ENCODE measurements around the gene SLC39A12. TPM values are rescaled to one million over a fixed set of nuclear protein-coding genes. Genes with fewer than 3 reads are reported as not detected.

SLC39A12 gene
- polyA plus RNA-seq, 2 of the 4 experiments (the other 2 are of a cell fraction): not detected

DNA sequence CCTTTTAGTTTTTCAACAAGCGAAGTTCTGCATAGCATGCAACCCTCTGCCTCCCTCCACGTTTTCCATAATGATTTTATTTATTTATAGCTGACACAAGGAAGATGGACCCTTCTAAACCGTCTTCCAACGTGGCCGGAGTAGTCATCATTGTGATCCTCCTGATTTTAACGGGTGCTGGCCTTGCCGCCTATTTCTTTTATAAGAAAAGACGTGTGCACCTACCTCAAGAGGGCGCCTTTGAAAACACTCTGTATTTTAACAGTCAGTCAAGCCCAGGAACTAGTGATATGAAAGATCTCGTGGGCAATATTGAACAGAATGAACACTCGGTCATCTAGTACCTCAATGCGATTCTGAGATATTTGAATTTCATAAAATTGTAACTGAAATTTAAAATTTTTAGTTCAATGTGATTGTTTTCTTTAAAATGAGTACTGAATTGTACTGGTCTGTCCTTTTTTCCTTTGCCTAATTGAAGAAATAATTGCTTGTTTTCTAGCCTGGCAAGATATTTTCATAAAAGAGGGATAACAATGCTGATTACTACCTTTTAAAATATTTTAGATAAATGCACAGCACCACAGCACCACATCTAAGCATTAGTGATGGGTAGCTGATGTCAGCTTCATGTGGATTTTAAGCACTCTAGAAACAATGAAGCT is 41.5 kb upstream of the SLC39A12 start:
- no peaks in the 10 kb centered on the region for H3K9me3 ChIP-seq
- no peak overlapping the region for H3K27ac ChIP-seq
- H3K4me3 ChIP-seq: no peak overlapping the region
- ChIA-PET POLR2A (no interaction called here), CTCF (interaction anchor here (0.5 to 1.5 kb wide), 8 partner anchors 11 to 336 kb away, joined by 3 to 6 read pairs (median 3); no protein-coding TSS in a partner anchor)
- peaks cover 8% of the 10 kb centered on the region; the same call in 1 of the 3 replicates for H3K4me1 ChIP-seq
- peak; percentile 82 to 84; a peak in 5 of 6 replicates for ATAC-seq
- peak; percentile 36 to 60 for DNase-seq (ENCODE audit: low read depth in 1 of 2, low spot score in 1 of 2)
- FAIRE-seq: peak; percentile 36
- no peak overlapping the region; the same call in 2 of the 3 replicates for H3K4me2 ChIP-seq
- TF ChIP-seq, protein P1, sequence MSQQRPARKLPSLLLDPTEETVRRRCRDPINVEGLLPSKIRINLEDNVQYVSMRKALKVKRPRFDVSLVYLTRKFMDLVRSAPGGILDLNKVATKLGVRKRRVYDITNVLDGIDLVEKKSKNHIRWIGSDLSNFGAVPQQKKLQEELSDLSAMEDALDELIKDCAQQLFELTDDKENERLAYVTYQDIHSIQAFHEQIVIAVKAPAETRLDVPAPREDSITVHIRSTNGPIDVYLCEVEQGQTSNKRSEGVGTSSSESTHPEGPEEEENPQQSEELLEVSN (IDR thresholded peaks at IDR 0.05; ENCODE audit: borderline replicate concordance, low read depth): peak; percentile 42; the same call in 1 of the 2 replicates
- TF ChIP-seq NPAS2 (CRISPR knock-in tag; IDR thresholded peaks at IDR 0.05; ENCODE audit: borderline replicate concordance): no peak
- TF ChIP-seq RAD21 (conservative IDR thresholded peaks at IDR 0.05 in 1 of 2, IDR thresholded peaks at IDR 0.05 in 1 of 2): peak; percentile 57 to 64; a peak in 4 of 5 replicates
- TF ChIP-seq, protein P2, sequence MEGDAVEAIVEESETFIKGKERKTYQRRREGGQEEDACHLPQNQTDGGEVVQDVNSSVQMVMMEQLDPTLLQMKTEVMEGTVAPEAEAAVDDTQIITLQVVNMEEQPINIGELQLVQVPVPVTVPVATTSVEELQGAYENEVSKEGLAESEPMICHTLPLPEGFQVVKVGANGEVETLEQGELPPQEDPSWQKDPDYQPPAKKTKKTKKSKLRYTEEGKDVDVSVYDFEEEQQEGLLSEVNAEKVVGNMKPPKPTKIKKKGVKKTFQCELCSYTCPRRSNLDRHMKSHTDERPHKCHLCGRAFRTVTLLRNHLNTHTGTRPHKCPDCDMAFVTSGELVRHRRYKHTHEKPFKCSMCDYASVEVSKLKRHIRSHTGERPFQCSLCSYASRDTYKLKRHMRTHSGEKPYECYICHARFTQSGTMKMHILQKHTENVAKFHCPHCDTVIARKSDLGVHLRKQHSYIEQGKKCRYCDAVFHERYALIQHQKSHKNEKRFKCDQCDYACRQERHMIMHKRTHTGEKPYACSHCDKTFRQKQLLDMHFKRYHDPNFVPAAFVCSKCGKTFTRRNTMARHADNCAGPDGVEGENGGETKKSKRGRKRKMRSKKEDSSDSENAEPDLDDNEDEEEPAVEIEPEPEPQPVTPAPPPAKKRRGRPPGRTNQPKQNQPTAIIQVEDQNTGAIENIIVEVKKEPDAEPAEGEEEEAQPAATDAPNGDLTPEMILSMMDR (IDR thresholded peaks at IDR 0.05): peak; percentile 76
- TF ChIP-seq SMC3 (IDR thresholded peaks at IDR 0.05): peak; percentile 69
- 4% methylated on average over 12 of the region's 12 CpGs for WGBS (ENCODE audit: missing lambda C conversion rate)

DNA sequence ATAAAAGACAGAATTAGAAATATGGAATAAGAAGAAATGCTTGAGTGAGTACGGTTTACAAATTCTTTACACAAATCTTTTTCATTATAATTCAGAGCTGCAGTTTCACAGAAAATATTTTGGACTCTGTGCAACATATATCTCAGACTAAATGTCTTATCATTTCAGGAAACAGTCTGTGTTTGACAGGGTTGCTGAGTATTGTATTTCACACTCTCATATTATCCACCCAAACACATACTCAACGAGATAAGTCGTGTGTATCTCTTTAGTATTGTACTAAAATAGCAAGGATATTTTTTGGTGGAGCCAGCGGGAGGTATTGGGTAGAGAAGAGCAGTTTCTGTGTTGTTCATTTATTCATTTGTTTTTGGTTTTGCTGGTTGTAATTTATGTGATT is 39.0 kb upstream of the SLC39A12 start:
- no peak overlapping the region for H3K4me3 ChIP-seq

DNA sequence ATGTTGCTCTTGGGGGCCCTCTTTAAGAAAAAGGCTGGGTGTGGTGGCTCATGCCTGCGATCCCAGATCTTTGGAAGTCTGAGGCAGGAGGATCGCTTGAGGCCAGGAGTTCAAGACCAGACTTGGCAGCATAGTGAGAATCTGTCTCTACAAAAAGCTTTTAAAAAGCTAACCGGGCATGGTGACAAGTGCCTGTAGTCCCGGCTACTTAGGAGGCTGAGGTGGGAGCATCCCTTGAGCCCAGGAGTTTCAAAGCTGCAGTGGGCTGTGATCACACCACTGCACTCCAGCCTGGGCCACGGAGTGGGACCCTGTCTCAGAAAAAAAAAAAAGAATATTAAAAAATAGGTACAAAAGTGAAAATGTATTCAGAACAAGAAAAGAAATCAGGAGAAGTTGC is 38.1 kb upstream of the SLC39A12 start:
- Histone ChIP-seq H3K9me3 (no peaks in the 10 kb centered on the region), H3K4me1 (no peaks in the 10 kb centered on the region), H3K27ac (no peak overlapping the region), H3K4me2 (no peak overlapping the region), H3K4me3 (no peak overlapping the region)
- DNase-seq (ENCODE audit: low read depth in 1 of 2, low spot score in 1 of 2): no peak
- FAIRE-seq: no peak
- WGBS (ENCODE audit: missing lambda C conversion rate): 25% methylated on average over 5 of the region's 5 CpGs
- CTCF ChIA-PET: interaction anchor here (0.6 to 1.4 kb wide), 2 partner anchors 16 kb away, joined by 3 read pairs; no protein-coding TSS in a partner anchor
- ATAC-seq: no peak
- POLR2A ChIA-PET: no interaction called here
- TF ChIP-seq, protein P3, sequence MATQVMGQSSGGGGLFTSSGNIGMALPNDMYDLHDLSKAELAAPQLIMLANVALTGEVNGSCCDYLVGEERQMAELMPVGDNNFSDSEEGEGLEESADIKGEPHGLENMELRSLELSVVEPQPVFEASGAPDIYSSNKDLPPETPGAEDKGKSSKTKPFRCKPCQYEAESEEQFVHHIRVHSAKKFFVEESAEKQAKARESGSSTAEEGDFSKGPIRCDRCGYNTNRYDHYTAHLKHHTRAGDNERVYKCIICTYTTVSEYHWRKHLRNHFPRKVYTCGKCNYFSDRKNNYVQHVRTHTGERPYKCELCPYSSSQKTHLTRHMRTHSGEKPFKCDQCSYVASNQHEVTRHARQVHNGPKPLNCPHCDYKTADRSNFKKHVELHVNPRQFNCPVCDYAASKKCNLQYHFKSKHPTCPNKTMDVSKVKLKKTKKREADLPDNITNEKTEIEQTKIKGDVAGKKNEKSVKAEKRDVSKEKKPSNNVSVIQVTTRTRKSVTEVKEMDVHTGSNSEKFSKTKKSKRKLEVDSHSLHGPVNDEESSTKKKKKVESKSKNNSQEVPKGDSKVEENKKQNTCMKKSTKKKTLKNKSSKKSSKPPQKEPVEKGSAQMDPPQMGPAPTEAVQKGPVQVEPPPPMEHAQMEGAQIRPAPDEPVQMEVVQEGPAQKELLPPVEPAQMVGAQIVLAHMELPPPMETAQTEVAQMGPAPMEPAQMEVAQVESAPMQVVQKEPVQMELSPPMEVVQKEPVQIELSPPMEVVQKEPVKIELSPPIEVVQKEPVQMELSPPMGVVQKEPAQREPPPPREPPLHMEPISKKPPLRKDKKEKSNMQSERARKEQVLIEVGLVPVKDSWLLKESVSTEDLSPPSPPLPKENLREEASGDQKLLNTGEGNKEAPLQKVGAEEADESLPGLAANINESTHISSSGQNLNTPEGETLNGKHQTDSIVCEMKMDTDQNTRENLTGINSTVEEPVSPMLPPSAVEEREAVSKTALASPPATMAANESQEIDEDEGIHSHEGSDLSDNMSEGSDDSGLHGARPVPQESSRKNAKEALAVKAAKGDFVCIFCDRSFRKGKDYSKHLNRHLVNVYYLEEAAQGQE (IDR thresholded peaks at IDR 0.05): no peak
- no peak for TF ChIP-seq HDAC2 (IDR thresholded peaks at IDR 0.05)
- TF ChIP-seq, protein P4, sequence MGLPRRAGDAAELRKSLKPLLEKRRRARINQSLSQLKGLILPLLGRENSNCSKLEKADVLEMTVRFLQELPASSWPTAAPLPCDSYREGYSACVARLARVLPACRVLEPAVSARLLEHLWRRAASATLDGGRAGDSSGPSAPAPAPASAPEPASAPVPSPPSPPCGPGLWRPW (IDR thresholded peaks at IDR 0.05): no peak

More for the DNA sequence above, 39.0 kb upstream of the SLC39A12 start:
- ChIA-PET POLR2A (no interaction called here), CTCF (interaction anchor here (0.6 to 1.4 kb wide), 2 partner anchors 15 to 52 kb away, joined by 3 to 4 read pairs; no protein-coding TSS in a partner anchor)
- H3K4me2 ChIP-seq: no peak overlapping the region
- WGBS (ENCODE audit: missing lambda C conversion rate): 22% methylated on average over 4 of the region's 4 CpGs
- ATAC-seq: no peak
- TF ChIP-seq RFX5 (IDR thresholded peaks at IDR 0.05): no peak
- DNase-seq (ENCODE audit: low read depth in 1 of 2, low spot score in 1 of 2): no peak
- no peak overlapping the region for H3K27ac ChIP-seq
- no peaks in the 10 kb centered on the region for H3K4me1 ChIP-seq
- no peaks in the 10 kb centered on the region for H3K9me3 ChIP-seq
- peak; percentile 54 for FAIRE-seq

Data from A549 (cell line).